Measurements from ENCODE around the gene ZCCHC24.
"Not testable (repeated sequence)": the region's sequence is repeated elsewhere in the genome, so short reads cannot be mapped to it uniquely, and the experiment has no call there.

- not testable (repeated sequence) for TF ChIP-seq CTCF (conservative IDR thresholded peaks at IDR 0.05); ZFX (IDR thresholded peaks at IDR 0.05)
Observed at GRCh38 chr10:79337783-79338469, 107.5 kb downstream of the ZCCHC24 start.
